22Rv1 (cell line): ENCODE measurements around the gene FANCI.

Experiments
- ZFX ChIP-seq: fragments of 450-650 bp; IDR thresholded peaks from 2 replicates; pipeline ENCODE4 v1.6.1; 2017; ENCODE audit warnings: antibody characterized with exemption, borderline replicate concordance
- TF ChIP-seq, protein P1 (sequence below): fragments of 450-650 bp; IDR thresholded peaks from 2 replicates; pipeline ENCODE4 v1.5.1; 2017; ENCODE audit warnings: mild to moderate bottlenecking

DNA sequence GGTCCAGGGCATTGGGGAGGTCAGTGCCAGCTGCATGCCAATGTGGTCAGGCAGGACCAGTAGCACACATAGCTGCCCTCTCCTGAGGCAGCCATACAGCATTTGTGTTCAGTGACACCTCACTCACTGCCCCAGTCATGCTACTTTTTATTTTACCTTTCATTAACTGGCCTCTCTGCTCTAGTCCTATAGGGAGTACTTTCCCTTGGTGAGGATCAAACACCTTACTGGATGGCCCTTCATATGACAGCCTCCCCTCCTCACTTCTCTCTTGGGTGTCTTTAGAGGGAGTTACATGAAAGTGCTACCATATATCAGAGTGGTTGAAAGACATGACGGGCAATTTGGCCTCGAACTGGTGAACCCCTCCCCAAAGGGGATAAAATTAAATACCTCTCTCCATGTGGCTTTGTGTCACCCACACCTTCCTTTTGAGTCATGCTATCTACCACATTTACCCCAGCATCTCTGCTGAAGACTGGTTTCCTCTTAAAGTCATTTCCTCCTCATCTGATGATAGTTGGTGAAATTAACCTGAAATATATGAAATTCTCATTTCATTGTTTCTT, 40.0 kb upstream of the FANCI start:
- no peak for TF ChIP-seq ZFX
- TF ChIP-seq, protein P1, sequence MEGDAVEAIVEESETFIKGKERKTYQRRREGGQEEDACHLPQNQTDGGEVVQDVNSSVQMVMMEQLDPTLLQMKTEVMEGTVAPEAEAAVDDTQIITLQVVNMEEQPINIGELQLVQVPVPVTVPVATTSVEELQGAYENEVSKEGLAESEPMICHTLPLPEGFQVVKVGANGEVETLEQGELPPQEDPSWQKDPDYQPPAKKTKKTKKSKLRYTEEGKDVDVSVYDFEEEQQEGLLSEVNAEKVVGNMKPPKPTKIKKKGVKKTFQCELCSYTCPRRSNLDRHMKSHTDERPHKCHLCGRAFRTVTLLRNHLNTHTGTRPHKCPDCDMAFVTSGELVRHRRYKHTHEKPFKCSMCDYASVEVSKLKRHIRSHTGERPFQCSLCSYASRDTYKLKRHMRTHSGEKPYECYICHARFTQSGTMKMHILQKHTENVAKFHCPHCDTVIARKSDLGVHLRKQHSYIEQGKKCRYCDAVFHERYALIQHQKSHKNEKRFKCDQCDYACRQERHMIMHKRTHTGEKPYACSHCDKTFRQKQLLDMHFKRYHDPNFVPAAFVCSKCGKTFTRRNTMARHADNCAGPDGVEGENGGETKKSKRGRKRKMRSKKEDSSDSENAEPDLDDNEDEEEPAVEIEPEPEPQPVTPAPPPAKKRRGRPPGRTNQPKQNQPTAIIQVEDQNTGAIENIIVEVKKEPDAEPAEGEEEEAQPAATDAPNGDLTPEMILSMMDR = no peak
